Measurements from ENCODE around the gene TGIF2.

TGIF2 gene

DNA sequence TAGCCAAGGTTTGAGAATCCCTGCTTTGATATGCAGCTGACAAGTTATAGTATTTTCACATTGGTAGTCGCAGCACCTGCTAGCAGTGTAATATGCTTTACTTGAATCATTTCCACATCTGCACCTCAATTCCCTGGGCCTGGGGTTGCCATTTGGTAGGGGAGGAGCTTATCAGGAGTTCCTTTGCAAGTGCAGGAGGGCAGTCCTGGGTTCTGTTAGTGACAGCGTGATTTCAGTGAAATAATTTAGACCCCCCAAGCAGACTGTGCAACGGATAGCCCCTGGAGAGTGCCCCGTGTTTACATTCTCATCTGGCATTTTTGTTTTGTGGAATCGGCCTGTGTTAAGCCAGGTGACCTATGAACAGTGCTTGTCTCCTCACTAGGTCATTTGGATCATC, 38.2 kb downstream of the TGIF2 start:
- Histone ChIP-seq H3K9ac (no peak overlapping the region), H3K9me3 (ENCODE audit: control insufficient read depth, low read length) (no peaks in the 10 kb centered on the region), H3K4me3 (ENCODE audit: low read depth, low read length) (no peak overlapping the region), H3K27me3 (ENCODE audit: control insufficient read depth, insufficient read depth, low read length) (no peaks in the 10 kb centered on the region), H2AFZ (no peak overlapping the region), H3K4me2 (ENCODE audit: low read length) (no peak overlapping the region), H3K79me2 (peaks cover 13% of the 10 kb centered on the region), H3K36me3 (ENCODE audit: control insufficient read depth, insufficient read depth, low read length) (no peaks in the 10 kb centered on the region), H3K4me1 (peaks cover 12% of the 10 kb centered on the region), H3K27ac (no peak overlapping the region)
- TF ChIP-seq, protein P1, sequence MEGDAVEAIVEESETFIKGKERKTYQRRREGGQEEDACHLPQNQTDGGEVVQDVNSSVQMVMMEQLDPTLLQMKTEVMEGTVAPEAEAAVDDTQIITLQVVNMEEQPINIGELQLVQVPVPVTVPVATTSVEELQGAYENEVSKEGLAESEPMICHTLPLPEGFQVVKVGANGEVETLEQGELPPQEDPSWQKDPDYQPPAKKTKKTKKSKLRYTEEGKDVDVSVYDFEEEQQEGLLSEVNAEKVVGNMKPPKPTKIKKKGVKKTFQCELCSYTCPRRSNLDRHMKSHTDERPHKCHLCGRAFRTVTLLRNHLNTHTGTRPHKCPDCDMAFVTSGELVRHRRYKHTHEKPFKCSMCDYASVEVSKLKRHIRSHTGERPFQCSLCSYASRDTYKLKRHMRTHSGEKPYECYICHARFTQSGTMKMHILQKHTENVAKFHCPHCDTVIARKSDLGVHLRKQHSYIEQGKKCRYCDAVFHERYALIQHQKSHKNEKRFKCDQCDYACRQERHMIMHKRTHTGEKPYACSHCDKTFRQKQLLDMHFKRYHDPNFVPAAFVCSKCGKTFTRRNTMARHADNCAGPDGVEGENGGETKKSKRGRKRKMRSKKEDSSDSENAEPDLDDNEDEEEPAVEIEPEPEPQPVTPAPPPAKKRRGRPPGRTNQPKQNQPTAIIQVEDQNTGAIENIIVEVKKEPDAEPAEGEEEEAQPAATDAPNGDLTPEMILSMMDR (IDR thresholded peaks at IDR 0.05): no peak

DNA sequence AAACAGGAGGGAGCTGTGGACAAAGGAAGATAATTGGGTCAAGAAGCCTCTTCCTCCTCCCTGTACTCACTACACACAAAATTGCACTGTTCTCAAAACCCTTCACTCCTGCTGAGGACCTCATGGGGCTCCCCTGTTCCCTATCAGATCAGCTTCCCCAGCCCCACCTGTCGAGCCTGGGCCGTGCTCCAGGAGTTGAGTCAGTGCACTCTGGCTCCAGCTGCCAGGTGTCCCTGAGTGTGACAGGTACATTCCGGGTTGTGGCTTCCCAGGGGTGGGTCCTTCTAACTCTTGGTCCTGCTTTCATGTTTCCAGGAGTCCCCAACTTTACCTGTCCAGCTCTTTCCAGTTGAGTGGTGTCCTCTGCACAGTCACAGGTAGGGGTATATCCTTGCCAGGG, 40.6 kb downstream of the TGIF2 start:
- TF ChIP-seq, protein P1 (IDR thresholded peaks at IDR 0.05): no peak
- Histone ChIP-seq H3K79me2 (peaks cover 4% of the 10 kb centered on the region), H3K9me3 (ENCODE audit: control insufficient read depth, low read length) (no peaks in the 10 kb centered on the region), H3K4me3 (ENCODE audit: low read depth, low read length) (no peak overlapping the region), H3K36me3 (ENCODE audit: control insufficient read depth, insufficient read depth, low read length) (no peaks in the 10 kb centered on the region), H3K27me3 (ENCODE audit: control insufficient read depth, insufficient read depth, low read length) (no peaks in the 10 kb centered on the region), H3K9ac (no peak overlapping the region), H3K4me2 (ENCODE audit: low read length) (no peak overlapping the region), H2AFZ (no peak overlapping the region), H3K27ac (no peak overlapping the region), H3K4me1 (no peaks in the 10 kb centered on the region)

DNA sequence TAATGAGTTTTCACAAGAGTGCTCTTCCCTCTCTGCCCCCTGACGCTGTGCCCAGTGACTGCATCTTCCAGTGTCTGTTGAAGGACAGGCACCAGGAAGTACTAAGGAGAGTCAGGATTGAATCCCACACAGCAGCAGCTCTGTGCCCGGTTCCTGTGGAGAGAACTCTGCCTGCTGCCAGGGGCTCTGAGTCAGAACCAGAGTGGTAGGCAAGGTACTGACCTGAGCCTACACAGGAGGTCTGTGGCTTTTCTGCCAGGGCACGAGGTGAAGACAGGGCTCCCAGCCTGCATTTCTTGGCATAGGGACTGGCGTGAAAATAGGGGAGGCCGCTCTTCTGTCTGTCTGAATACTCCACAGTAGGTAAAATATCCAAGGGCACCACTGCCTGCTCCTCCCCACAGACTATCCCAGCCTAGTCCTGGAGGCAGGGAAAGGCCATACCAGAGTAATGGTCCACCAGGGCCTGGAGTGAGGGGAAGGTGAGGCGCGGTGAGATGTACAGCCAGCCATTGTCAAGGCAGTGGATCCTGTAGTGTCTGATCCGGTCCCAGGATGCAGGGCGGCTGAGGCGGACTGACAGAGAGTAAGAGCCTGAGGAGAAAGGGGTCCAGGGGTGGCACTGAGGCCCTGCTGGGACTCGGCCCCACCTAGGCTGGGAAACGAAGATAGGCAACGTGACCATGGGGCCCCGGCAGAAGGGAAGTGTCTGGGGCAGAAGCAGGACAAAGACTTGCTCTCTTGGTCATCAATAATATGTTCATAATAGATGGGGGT, 41.6 kb downstream of the TGIF2 start:
- Histone ChIP-seq H3K36me3 (ENCODE audit: control insufficient read depth, insufficient read depth, low read length) (no peaks in the 10 kb centered on the region), H2AFZ (no peak overlapping the region), H3K4me2 (ENCODE audit: low read length) (no peak overlapping the region), H3K9ac (no peak overlapping the region), H3K4me3 (ENCODE audit: low read depth, low read length) (no peak overlapping the region), H3K9me3 (ENCODE audit: control insufficient read depth, low read length) (no peaks in the 10 kb centered on the region), H3K27me3 (ENCODE audit: control insufficient read depth, insufficient read depth, low read length) (no peaks in the 10 kb centered on the region), H3K27ac (no peak overlapping the region), H3K4me1 (no peaks in the 10 kb centered on the region), H3K79me2 (no peaks in the 10 kb centered on the region)
- TF ChIP-seq, protein P1 (IDR thresholded peaks at IDR 0.05): no peak

DNA sequence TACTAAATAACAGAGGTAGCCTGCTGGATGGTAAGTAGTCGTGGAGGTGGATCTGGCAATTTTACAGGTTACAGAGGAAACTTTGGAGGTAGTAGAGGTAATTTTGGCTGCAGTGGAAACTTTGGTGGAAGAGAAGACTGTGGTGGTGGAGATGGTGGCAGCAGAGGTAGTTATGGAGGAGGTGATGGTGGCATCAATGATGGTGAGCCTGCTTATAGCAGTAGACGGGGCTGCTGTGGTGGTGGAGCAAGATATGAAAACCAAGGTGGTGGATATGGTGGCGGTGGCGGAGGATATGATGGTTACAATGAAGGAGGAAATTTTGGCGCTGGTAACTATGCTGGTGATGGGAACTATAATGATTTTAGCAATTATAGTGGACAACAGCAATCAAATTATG, 47.5 kb downstream of the TGIF2 start:
- Histone ChIP-seq H2AFZ (no peak overlapping the region), H3K36me3 (ENCODE audit: control insufficient read depth, insufficient read depth, low read length) (no peaks in the 10 kb centered on the region), H3K27ac (no peak overlapping the region), H3K4me1 (no peaks in the 10 kb centered on the region), H3K27me3 (ENCODE audit: control insufficient read depth, insufficient read depth, low read length) (no peaks in the 10 kb centered on the region), H3K79me2 (no peaks in the 10 kb centered on the region), H3K4me2 (ENCODE audit: low read length) (no peak overlapping the region), H3K4me3 (ENCODE audit: low read depth, low read length) (no peak overlapping the region), H3K9me3 (ENCODE audit: control insufficient read depth, low read length) (no peaks in the 10 kb centered on the region), H3K9ac (no peak overlapping the region)
- TF ChIP-seq, protein P1 (IDR thresholded peaks at IDR 0.05): no peak

DNA sequence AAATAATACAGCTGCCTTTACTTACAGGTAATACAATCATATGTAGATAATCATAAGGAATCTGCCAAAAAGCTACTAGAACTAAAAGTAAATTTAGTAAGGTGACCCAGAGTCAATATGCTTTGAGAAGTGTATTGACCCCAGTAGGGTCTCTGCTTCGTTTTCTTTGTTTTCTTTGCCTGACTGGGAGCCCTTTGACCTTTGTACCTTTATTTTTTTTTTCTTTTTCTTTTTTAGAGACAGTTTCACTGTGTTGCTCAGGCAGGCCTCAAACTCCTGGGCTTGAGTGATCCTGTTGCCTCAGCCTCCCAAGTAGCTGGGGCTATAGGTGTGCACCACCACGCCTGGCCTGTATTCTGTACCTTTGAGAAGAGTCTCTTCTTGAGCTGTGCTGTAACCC, 50.0 kb downstream of the TGIF2 start:
- Histone ChIP-seq H3K36me3 (ENCODE audit: control insufficient read depth, insufficient read depth, low read length) (no peaks in the 10 kb centered on the region), H3K9ac (no peak overlapping the region), H3K4me2 (ENCODE audit: low read length) (no peak overlapping the region), H3K27ac (no peak overlapping the region), H3K79me2 (no peaks in the 10 kb centered on the region), H2AFZ (no peak overlapping the region), H3K4me1 (no peaks in the 10 kb centered on the region), H3K9me3 (ENCODE audit: control insufficient read depth, low read length) (no peaks in the 10 kb centered on the region), H3K27me3 (ENCODE audit: control insufficient read depth, insufficient read depth, low read length) (no peaks in the 10 kb centered on the region), H3K4me3 (ENCODE audit: low read depth, low read length) (no peak overlapping the region)
- TF ChIP-seq, protein P1 (IDR thresholded peaks at IDR 0.05): no peak

All from parathyroid adenoma (tissue), 2 donors.